ENCODE results near the gene HSD3B7.

HSD3B7 gene

GRCh38 chr16:31002250-31002700, 17.3 kb downstream of the HSD3B7 start:
- TF ChIP-seq FOXP2 (optimal IDR thresholded peaks at IDR 0.05; ENCODE audit: borderline replicate concordance, extremely low read depth, extremely low read length, insufficient read depth), result no peak
- TF ChIP-seq POLR2AphosphoS5 (IDR thresholded peaks at IDR 0.05; ENCODE audit: low read depth, low read length), result no peak
- TF ChIP-seq SIN3A (IDR thresholded peaks at IDR 0.05; ENCODE audit: borderline replicate concordance, insufficient read depth, low read length), result no peak
- TF ChIP-seq REST (IDR thresholded peaks at IDR 0.05; ENCODE audit: insufficient read depth in 1 of 2, low read depth in 2 of 2, low read length in 2 of 2), result no peak
- no peak for TF ChIP-seq TAF1 (IDR thresholded peaks at IDR 0.05; ENCODE audit: borderline replicate concordance, insufficient read depth, low read length)

GRCh38 chr16:31002862-31003341, 17.9 kb downstream of the HSD3B7 start:
- no peak for TF ChIP-seq FOXP2 (optimal IDR thresholded peaks at IDR 0.05; ENCODE audit: borderline replicate concordance, extremely low read depth, extremely low read length, insufficient read depth)
- no peak for TF ChIP-seq TAF1 (IDR thresholded peaks at IDR 0.05; ENCODE audit: borderline replicate concordance, insufficient read depth, low read length)
- TF ChIP-seq SIN3A (IDR thresholded peaks at IDR 0.05; ENCODE audit: borderline replicate concordance, insufficient read depth, low read length), result no peak
- TF ChIP-seq POLR2AphosphoS5 (IDR thresholded peaks at IDR 0.05; ENCODE audit: low read depth, low read length), result no peak
- TF ChIP-seq REST (IDR thresholded peaks at IDR 0.05; ENCODE audit: insufficient read depth in 1 of 2, low read depth in 2 of 2, low read length in 2 of 2), result no peak

DNA sequence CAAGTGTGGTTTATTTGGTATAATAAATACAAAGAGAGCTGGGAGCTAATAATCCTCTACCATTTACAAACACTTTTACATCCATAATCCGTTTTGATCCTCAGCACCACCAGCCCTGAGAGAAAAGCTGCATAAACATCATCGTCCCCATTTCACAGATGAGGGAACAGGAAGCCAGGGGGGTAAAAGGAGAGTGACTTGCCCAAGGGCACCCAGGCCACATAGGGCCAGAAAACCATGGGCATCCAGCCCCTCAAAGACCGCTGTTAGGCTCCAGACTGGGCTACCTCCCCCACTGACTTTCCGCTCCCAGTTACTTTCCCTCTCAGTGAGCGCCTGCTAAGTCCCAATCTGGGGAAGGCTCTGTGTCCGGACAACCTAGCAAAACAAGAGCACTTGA, 18.7 kb downstream of the HSD3B7 start:
- TF ChIP-seq REST (IDR thresholded peaks at IDR 0.05; ENCODE audit: insufficient read depth in 1 of 2, low read depth in 2 of 2, low read length in 2 of 2) (no peak), POLR2AphosphoS5 (IDR thresholded peaks at IDR 0.05; ENCODE audit: low read depth, low read length) (no peak), FOXP2 (optimal IDR thresholded peaks at IDR 0.05; ENCODE audit: borderline replicate concordance, extremely low read depth, extremely low read length, insufficient read depth) (no peak), SIN3A (IDR thresholded peaks at IDR 0.05; ENCODE audit: borderline replicate concordance, insufficient read depth, low read length) (no peak), TAF1 (IDR thresholded peaks at IDR 0.05; ENCODE audit: borderline replicate concordance, insufficient read depth, low read length) (no peak)

DNA sequence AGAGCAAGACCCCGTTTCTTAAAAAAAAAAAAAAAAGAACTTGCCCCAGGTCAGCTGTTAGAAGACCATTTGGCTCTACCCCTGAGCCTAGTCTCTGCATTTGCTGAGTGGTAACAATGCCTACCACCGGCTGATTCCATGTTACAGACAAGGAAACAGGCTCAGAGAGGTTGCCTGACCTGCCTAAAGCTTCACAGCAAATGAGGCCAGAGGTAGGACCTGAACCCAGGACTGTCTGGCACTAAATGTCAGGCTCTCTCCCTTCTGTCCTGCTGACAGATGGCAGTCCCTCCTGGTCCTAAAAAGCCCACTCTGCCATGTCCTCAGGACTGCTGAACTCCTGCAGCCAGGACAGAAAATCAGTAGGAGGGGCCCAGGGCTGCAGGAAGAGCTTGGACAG, 19.7 kb downstream of the HSD3B7 start:
- TF ChIP-seq REST (IDR thresholded peaks at IDR 0.05; ENCODE audit: insufficient read depth in 1 of 2, low read depth in 2 of 2, low read length in 2 of 2), result no peak

- no peak for TF ChIP-seq SIN3A (IDR thresholded peaks at IDR 0.05; ENCODE audit: borderline replicate concordance, insufficient read depth, low read length)
- no peak for TF ChIP-seq TAF1 (IDR thresholded peaks at IDR 0.05; ENCODE audit: borderline replicate concordance, insufficient read depth, low read length)
- no peak for TF ChIP-seq FOXP2 (optimal IDR thresholded peaks at IDR 0.05; ENCODE audit: borderline replicate concordance, extremely low read depth, extremely low read length, insufficient read depth)
Observed at GRCh38 chr16:31005350-31006085, 20.5 kb downstream of the HSD3B7 start.

Measured in PFSK-1 (cell line).